NT2/D1 (cell line): ENCODE data around the gene HCN3.
A peak's percentile ranks its signal among the peaks of the same experiment; 100 is the strongest.

Experiments used
- DNase-seq: peaks from one replicate; pipeline ENCODE4 v3.0.0-alpha.2; 2011; ENCODE audit warnings: low read depth, low spot score
- H3K27me3 ChIP-seq: 2 replicates; pipeline ENCODE4 v1.6.0; 2011; ENCODE audit warnings: mild to moderate bottlenecking; ENCODE audit not compliant: insufficient read length, insufficient read depth
- H3K36me3 ChIP-seq: 2 replicates; pipeline ENCODE4 v1.6.1; 2011; ENCODE audit warnings: mild to moderate bottlenecking, low read length, mixed read lengths; ENCODE audit not compliant: insufficient read depth, insufficient read length
- H3K4me1 ChIP-seq: 2 replicates; pipeline ENCODE4 v1.5.1; 2011; ENCODE audit not compliant: insufficient read depth, insufficient read length
- H3K4me3 ChIP-seq: 2 replicates; pipeline ENCODE4 v1.5.1; 2011; ENCODE audit warnings: low read depth; ENCODE audit not compliant: insufficient read length
- H3K9ac ChIP-seq: 2 replicates; pipeline ENCODE4 v1.6.0; 2011; ENCODE audit warnings: low read depth; ENCODE audit not compliant: insufficient read length
- H3K9me3 ChIP-seq: 2 replicates; pipeline ENCODE4 v1.5.1; 2011; ENCODE audit warnings: mild to moderate bottlenecking, low read length; ENCODE audit not compliant: insufficient read depth
- SUZ12 ChIP-seq: IDR thresholded peaks from 2 replicates; pipeline ENCODE4 v1.6.1; 2011; ENCODE audit not compliant: insufficient read length, insufficient read depth; ENCODE audit errors: extremely low read depth
- YY1 ChIP-seq: IDR thresholded peaks from 2 replicates; pipeline ENCODE4 v1.6.1; 2011; ENCODE audit not compliant: insufficient read length, insufficient read depth
- ZNF274 ChIP-seq: IDR thresholded peaks from 2 replicates; pipeline ENCODE4 v1.6.1; 2011; ENCODE audit warnings: mild to moderate bottlenecking, low read depth, low read length

The HCN3 gene

GRCh38 chr1:155267373-155267772, 9.9 kb upstream of the HCN3 start:
- Histone ChIP-seq H3K4me3 (no peak overlapping the region), H3K9ac (no peak overlapping the region), H3K36me3 (peaks cover 96% of the 10 kb centered on the region), H3K27me3 (no peaks in the 10 kb centered on the region), H3K4me1 (peaks cover 5% of the 10 kb centered on the region), H3K9me3 (no peaks in the 10 kb centered on the region)
- no peak for DNase-seq
- TF ChIP-seq ZNF274 = no peak
- TF ChIP-seq YY1 = no peak
- no peak for TF ChIP-seq SUZ12

- Histone ChIP-seq H3K36me3 (peaks cover 85% of the 10 kb centered on the region), H3K9me3 (no peaks in the 10 kb centered on the region), H3K4me3 (no peak overlapping the region), H3K4me1 (peaks cover 5% of the 10 kb centered on the region), H3K27me3 (no peaks in the 10 kb centered on the region), H3K9ac (no peak overlapping the region)
- DNase-seq = no peak
- no peak for TF ChIP-seq ZNF274
- TF ChIP-seq YY1 = no peak
- no peak for TF ChIP-seq SUZ12
Observed at GRCh38 chr1:155268630-155269029, 8.6 kb upstream of the HCN3 start.

GRCh38 chr1:155269381-155269780, 7.9 kb upstream of the HCN3 start:
- no peak for TF ChIP-seq YY1
- TF ChIP-seq SUZ12 = no peak
- no peak for TF ChIP-seq ZNF274
- Histone ChIP-seq H3K36me3 (peaks cover 77% of the 10 kb centered on the region), H3K9ac (peak overlapping the region; percentile 4), H3K4me3 (no peak overlapping the region), H3K9me3 (no peaks in the 10 kb centered on the region), H3K4me1 (peaks cover 5% of the 10 kb centered on the region), H3K27me3 (no peaks in the 10 kb centered on the region)
- no peak for DNase-seq

DNA sequence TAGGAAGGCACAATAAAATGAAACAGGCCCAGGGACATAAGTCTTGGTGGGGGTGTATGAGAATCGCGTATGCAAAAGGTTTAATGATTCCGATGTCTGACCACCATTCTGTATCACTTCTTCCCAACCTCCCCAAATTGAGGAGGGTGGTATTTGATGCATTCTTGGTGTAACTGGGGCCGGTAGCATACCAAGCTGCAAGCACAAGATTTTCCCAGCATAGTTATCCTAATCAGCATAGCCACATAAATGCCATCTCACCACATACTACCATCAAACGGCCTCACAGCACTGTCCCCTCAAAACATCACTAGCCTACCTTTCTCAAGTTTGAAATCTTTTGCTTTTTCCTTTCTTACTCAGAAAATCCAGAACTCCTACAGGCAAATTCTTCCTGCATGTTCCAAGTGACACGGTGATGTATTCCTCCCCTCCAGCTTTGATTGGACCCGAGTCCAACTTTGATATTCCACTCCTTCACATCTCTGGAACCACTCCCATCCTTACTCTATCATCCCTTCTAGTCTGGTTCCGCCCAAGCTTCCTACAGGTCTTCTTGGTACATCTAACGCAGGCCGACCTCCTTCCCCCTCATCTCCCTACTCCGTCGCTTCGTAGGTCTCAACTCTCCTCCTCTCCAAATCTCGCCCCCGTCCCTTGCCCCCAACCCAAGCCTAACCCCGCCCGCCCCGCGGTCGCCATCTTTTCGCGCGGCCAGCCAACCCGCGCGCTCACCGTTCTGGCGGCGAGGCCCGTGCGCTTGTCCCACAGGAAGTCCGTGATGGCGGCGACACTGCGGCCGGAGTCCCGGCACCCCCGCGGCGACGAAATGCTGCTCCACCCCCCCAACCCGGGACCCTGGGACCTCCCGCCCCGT, 4.6 kb upstream of the HCN3 start:
- Histone ChIP-seq H3K4me1 (peaks cover 6% of the 10 kb centered on the region), H3K9me3 (peaks cover 11% of the 10 kb centered on the region), H3K4me3 (peak overlapping the region; percentile 63), H3K36me3 (peaks cover 46% of the 10 kb centered on the region), H3K27me3 (peaks cover 7% of the 10 kb centered on the region), H3K9ac (peak overlapping the region; percentile 87)
- TF ChIP-seq SUZ12 = no peak
- peak; percentile 36 for TF ChIP-seq YY1
- TF ChIP-seq ZNF274 = no peak
- DNase-seq = no peak

DNA sequence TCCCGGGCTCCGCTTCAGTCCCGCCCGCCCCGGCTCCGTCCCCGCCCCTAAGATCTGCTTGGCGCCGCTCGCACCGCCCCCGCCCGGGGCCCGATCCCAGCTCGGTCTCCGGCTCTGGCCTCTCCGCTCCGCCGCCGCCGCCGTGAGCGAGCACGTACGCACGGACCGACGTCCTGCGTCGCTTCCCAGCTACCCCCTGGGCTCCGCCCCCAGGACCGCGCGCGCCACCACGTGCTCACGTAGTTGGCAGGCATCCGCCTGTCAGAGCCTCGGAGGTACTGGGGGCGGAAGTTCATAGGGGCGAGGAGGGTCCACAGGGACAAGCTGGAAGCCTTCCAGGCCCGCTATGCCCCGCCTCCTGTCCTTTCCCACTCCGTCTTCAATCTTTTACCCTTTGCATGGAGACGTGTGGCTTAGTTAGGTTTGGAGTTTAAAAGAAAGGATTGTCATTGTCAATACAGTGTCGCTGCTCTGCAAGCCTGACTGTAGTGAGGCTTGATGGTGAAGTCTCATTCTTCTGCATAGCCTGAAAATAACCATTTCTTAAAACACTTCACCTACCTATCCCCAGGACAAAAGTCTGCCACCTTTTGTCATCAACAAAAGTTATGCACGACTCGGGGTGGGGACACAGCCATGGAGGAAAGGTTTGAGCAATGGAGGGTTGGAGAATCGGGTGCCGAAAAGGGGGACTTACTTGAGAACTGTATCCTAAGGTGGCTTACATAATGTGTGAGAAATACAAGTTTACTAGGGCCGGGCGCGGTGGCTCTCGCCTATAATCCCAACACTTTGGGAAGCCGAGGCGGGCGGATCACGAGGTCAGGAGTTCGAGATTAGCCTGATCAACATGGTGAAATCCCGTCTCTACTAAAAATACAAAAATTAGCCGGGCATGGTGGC, 3.7 kb upstream of the HCN3 start, which contains the start of gene CLK2:
TSS of gene CLK2 (minus strand) at position 162 of the 903 bp plus-strand sequence. CDS start 2,527 bp downstream, outside the sequence.
- Histone ChIP-seq H3K9ac (peak within 1 kb of the TSS; percentile 87), H3K4me3 (peak within 1 kb of the TSS; percentile 63), H3K9me3 (peaks cover 11% of the 10 kb centered on the region), H3K4me1 (peaks cover 10% of the 10 kb centered on the region), H3K36me3 (peaks cover 37% of the 10 kb centered on the region), H3K27me3 (peaks cover 7% of the 10 kb centered on the region)
- TF ChIP-seq YY1 = no peak
- TF ChIP-seq SUZ12 = no peak
- no peak for TF ChIP-seq ZNF274
- DNase-seq = peak; percentile 99

GRCh38 chr1:155277902-155278688, 832 bp downstream of the HCN3 start:
- peaks cover 18% of the 10 kb centered on the region for H3K4me1 ChIP-seq
- peaks cover 11% of the 10 kb centered on the region for H3K9me3 ChIP-seq
- TF ChIP-seq ZNF274 (no peak), YY1 (no peak), SUZ12 (no peak)
- peak overlapping the region; percentile 86 for H3K9ac ChIP-seq
- peaks cover 4% of the 10 kb centered on the region for H3K36me3 ChIP-seq
- peaks cover 7% of the 10 kb centered on the region for H3K27me3 ChIP-seq
- peak; percentile 93 for DNase-seq
- peak overlapping the region; percentile 78 for H3K4me3 ChIP-seq
